BJ (cell line): ENCODE data around the gene SLIT3. TPM values are rescaled to one million over a fixed set of nuclear protein-coding genes. Genes with fewer than 3 reads are reported as not detected.

Experiments
- CTCF ChIA-PET: fragments of 350-600 bp; formaldehyde crosslinking; extraction: SDS; loops from one replicate; lab custom pipeline; 2021; ENCODE audit warnings: antibody characterized with exemption, inconsistent platforms; lab: Yijun Ruan, JAX
- POLR2A ChIA-PET: fragments of 300-600 bp; sonication (Branson Sonifier 250); formaldehyde crosslinking; extraction: SDS; loops from one replicate; lab custom pipeline; 2021; ENCODE audit warnings: antibody characterized with exemption; lab: Charles Lee
- DNase-seq: peaks from one replicate; pipeline ENCODE4 v3.0.0-alpha.2; 2011; ENCODE audit warnings: low read depth
- H3K27me3 ChIP-seq: 2 replicates; pipeline ENCODE4 v1.6.0; 2011; ENCODE audit warnings: low read length; ENCODE audit not compliant: control insufficient read depth, insufficient read depth
- H3K36me3 ChIP-seq: 2 replicates; pipeline ENCODE4 v1.5.1; 2011; ENCODE audit warnings: low read length; ENCODE audit not compliant: control insufficient read depth, insufficient read depth
- H3K4me3 ChIP-seq: 2 replicates; pipeline ENCODE4 v1.5.1; 2011; ENCODE audit warnings: low read depth, mild to moderate bottlenecking, control low read depth, low read length
- polyA plus RNA-seq: library from polyadenylated mRNA; depleted of rRNA; stranded (reverse); fragments of >200 nt; gene quantifications from 2 replicates; pipeline ENCODE4 v1.2.3, GENCODE V29; 2011
- TF ChIP-seq, protein P1 (sequence below): IDR thresholded peaks from 2 replicates; pipeline ENCODE4 v1.5.1; 2011; ENCODE audit warnings: low read depth, mild to moderate bottlenecking, control low read depth, inconsistent platforms, low read length, moderate library complexity; ENCODE audit not compliant: insufficient read depth

SLIT3 gene
- polyA plus RNA-seq, 1 experiment = 26.8 TPM

DNA sequence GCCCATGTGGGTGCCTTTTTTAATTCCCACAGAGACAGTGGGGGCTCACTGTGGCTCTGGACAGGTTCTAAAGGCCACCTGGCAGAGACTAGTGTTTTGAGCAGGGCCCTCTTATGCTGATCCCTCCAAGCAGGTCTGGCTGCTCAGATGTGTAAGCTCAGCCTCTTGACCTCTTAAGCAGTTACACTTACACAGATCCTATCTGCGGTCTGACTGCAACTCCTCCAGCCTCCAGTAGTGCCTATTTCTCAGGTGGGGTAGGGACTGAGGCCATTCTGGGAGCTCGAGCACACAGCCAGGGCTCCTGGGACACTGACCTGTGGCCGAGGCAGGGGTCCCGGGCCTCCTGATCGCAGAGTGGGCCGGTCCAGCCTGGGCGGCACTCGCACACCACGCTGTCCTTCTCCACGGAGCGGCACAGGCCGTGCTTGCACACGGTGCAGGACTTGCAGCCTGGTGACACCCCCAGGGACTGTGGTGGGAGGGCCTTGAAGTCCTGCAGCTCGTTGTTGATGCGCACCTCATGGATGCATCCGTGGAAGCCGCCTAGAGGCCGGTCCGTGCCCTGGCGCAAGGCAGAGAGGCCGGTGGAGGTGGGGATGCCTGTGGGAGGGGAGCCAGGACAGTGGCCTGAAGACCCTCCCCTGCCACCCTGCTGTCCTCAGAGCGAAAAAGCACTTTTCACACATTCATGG, 629.9 kb downstream of the SLIT3 start:
- CTCF ChIA-PET = interaction anchor here (0.6 kb wide), 1 partner anchor 183 kb away, joined by 3 read pairs; no protein-coding TSS in a partner anchor
- H3K4me3 ChIP-seq = no peak overlapping the region
- no peak for DNase-seq
- H3K36me3 ChIP-seq = peaks cover 2% of the 10 kb centered on the region; the same call in 1 of the 2 replicates
- POLR2A ChIA-PET = no interaction called here
- no peaks in the 10 kb centered on the region for H3K27me3 ChIP-seq
- TF ChIP-seq, protein P1, sequence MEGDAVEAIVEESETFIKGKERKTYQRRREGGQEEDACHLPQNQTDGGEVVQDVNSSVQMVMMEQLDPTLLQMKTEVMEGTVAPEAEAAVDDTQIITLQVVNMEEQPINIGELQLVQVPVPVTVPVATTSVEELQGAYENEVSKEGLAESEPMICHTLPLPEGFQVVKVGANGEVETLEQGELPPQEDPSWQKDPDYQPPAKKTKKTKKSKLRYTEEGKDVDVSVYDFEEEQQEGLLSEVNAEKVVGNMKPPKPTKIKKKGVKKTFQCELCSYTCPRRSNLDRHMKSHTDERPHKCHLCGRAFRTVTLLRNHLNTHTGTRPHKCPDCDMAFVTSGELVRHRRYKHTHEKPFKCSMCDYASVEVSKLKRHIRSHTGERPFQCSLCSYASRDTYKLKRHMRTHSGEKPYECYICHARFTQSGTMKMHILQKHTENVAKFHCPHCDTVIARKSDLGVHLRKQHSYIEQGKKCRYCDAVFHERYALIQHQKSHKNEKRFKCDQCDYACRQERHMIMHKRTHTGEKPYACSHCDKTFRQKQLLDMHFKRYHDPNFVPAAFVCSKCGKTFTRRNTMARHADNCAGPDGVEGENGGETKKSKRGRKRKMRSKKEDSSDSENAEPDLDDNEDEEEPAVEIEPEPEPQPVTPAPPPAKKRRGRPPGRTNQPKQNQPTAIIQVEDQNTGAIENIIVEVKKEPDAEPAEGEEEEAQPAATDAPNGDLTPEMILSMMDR = no peak

DNA sequence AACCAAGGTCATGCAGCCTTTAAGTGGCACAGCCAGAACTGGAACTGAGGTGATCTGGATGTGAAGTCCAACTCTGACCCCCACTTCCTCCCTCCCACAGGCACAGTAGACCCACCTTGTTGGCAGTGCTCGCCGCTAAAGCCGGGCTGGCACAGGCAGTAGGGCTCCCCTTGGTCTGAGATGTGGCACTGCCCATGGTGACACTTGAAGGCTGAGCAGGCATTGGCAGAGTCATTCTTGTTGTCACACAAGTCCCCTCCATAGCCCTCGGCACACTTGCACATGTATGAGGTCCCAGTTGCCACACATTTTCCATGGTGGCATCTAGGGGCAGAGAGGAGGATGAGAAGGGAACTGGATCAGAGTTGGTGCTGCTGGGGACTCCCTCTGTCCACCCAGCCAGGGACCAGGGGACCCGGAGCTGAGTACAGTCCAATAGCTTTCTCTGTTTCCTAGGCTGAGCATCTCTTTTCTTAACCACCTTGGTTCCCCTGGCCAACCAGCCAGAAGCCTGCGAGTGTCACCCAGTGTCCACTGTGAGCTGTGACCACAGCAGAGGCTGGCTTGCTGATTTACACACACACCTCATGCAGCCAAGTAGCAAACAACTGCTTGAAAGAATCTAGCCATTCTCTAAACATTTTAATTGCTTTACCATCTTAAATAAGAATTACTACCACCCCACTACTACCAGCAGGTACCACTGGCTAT, 631.1 kb downstream of the SLIT3 start:
- CTCF ChIA-PET = interaction anchor here (1.4 kb wide), 1 partner anchor 10 kb away, joined by 3 read pairs; no protein-coding TSS in a partner anchor
- Histone ChIP-seq H3K27me3 (no peaks in the 10 kb centered on the region), H3K4me3 (no peak overlapping the region), H3K36me3 (peaks cover 2% of the 10 kb centered on the region; the same call in 1 of the 2 replicates)
- POLR2A ChIA-PET = no interaction called here
- TF ChIP-seq, protein P1 = no peak
- no peak for DNase-seq

DNA sequence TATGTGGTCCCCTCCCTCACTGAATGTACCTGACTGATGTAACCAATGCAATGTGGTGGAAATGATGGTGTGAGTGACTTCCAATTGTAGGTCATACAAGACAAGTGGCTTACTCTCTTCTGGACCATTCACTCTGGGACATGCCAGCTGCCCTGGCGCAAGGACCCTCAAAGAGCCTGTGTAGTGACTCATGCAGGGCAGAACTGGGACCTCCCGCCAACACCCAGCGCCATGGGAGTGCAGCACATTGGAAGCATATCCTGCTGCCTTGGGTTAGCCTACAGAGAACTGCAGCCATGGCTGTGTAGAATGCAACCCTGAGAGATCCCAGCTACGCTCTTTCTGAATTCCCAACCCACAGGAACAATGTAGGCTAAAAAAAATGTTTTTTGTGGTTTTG, 631.8 kb downstream of the SLIT3 start:
- DNase-seq = no peak
- Histone ChIP-seq H3K36me3 (peaks cover 2% of the 10 kb centered on the region; the same call in 1 of the 2 replicates), H3K27me3 (no peaks in the 10 kb centered on the region), H3K4me3 (no peak overlapping the region)
- ChIA-PET POLR2A (no interaction called here), CTCF (interaction anchor here (0.6 to 1.4 kb wide), 3 partner anchors 11 to 1311 kb away, joined by 3 read pairs; partner anchors contain the start of gene INSYN2B)
- TF ChIP-seq, protein P1 = no peak

DNA sequence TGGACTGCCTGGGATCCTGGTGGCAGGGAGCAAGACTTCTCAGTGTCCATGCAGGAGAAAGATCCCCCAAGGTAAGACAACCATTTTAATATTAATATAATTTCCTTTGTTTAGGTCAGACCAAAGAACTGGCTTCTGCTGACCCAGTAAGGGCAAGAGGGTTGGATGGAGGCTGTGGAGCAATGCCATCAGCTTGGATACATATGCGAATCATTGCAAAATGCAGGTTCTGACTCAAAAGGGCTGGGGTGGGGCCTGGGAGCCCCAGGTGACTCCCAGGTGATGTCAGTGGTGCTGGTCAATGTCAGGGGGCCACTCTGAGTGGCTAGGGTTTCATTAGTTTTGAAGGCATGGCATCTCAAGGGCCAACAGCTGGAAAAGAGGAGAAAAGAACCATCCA, 632.9 kb downstream of the SLIT3 start:
- no peaks in the 10 kb centered on the region for H3K27me3 ChIP-seq
- H3K4me3 ChIP-seq = no peak overlapping the region
- CTCF ChIA-PET = interaction anchor here (1.0 to 2.1 kb wide), 5 partner anchors 11 to 1312 kb away, joined by 3 to 7 read pairs (median 3); partner anchors contain the start of gene INSYN2B
- TF ChIP-seq, protein P1 = no peak
- peaks cover under 1% of the 10 kb centered on the region; the same call in 1 of the 2 replicates for H3K36me3 ChIP-seq
- DNase-seq = no peak
- POLR2A ChIA-PET = no interaction called here

DNA sequence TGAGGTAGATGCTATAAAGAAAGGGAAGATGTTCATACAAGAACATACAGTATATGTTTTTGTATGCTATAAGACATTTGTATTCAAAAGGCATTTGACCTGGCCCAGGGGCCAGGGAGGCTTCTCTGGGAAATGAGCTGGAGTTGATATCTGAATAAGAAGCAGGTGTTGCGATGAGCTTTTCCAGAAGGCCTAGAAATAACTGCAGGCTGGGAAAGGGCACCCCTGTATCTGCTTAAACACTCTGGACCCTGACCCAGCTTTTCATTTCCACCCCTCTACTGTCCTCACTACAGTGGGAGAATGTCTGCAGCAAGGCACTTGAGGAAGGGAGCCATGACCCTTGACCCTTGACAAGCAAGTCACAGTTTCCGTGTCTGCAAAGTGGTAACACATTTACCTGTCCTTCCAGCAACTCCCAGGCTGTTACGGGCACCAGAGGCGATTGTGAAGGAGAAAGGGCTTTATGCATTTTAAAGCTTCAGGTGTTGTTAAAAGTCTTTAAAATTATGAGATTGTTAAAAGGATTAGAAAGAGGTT, 633.6 kb downstream of the SLIT3 start:
- CTCF ChIA-PET = interaction anchor here (1.0 to 2.1 kb wide), 3 partner anchors 10 to 881 kb away, joined by 3 to 7 read pairs (median 3); no protein-coding TSS in a partner anchor
- TF ChIP-seq, protein P1 = no peak
- Histone ChIP-seq H3K27me3 (no peaks in the 10 kb centered on the region), H3K4me3 (no peak overlapping the region), H3K36me3 (no peaks in the 10 kb centered on the region)
- DNase-seq = no peak
- POLR2A ChIA-PET = no interaction called here
